OCI-LY3 (cell line): ENCODE data around the gene CCDC106.

Experiments used
- EZH2phosphoT487 ChIP-seq: fragments of 200-600 bp; shearing (Covaris generic); IDR thresholded peaks from 2 replicates; pipeline ENCODE4 v1.6.1; 2018; ENCODE audit warnings: antibody characterized with exemption, mixed run types, low read depth
- TF ChIP-seq, protein P1 (sequence below): fragments of 200-600, 300-600 bp; sonication (generic); IDR thresholded peaks from 2 replicates; pipeline ENCODE4 v1.5.1; 2014; ENCODE audit warnings: antibody characterized with exemption, low read length, low read depth

DNA sequence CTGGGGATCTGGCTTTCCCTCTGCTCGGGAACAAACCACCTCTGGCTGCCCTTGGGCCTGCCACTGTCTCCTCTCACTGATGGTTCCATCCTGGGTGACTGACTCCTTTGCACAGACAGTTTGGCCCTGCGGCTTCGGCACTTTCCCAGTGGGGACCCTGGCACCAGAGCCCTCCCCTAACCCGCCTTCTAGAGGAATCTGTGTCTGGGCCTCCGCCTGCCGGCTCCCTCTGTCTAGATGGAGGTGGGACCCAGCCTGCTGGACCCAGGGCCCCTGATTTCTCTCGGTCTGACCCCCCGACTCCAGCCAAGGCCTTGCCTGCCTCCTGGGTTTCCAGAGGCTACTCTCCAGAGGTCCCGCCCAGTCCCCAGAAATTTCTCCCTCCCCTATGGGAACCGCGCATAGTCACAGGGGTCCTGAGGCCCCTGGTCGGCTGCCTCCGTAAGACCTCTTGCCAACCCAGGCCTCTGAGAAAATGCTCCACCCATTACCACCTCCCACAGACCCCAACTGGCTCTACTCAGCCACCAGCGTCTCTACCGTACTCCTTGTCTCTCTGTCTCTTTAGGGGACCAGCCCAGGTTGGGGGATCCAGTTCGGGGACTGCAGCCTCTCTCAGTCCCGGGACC, 2.7 kb downstream of the CCDC106 start:
- TF ChIP-seq, protein P1, sequence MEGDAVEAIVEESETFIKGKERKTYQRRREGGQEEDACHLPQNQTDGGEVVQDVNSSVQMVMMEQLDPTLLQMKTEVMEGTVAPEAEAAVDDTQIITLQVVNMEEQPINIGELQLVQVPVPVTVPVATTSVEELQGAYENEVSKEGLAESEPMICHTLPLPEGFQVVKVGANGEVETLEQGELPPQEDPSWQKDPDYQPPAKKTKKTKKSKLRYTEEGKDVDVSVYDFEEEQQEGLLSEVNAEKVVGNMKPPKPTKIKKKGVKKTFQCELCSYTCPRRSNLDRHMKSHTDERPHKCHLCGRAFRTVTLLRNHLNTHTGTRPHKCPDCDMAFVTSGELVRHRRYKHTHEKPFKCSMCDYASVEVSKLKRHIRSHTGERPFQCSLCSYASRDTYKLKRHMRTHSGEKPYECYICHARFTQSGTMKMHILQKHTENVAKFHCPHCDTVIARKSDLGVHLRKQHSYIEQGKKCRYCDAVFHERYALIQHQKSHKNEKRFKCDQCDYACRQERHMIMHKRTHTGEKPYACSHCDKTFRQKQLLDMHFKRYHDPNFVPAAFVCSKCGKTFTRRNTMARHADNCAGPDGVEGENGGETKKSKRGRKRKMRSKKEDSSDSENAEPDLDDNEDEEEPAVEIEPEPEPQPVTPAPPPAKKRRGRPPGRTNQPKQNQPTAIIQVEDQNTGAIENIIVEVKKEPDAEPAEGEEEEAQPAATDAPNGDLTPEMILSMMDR: no peak
- TF ChIP-seq EZH2phosphoT487: no peak
